B cell (primary cell): ENCODE results near the gene ANKFN1.

Experiments
- CTCF ChIP-seq: fragments of 200-600 bp; IDR thresholded peaks from one replicate; pipeline ENCODE4 v1.8.0; 2022; ENCODE audit warnings: antibody characterized with exemption, mild to moderate bottlenecking
- EZH2 ChIP-seq: IDR thresholded peaks from 2 replicates; pipeline ENCODE4 v1.6.1; 2012; ENCODE audit warnings: borderline replicate concordance, low read depth, mild to moderate bottlenecking, moderate library complexity, low read length; ENCODE audit not compliant: insufficient read depth, poor library complexity, severe bottlenecking

GRCh38 chr17:56449176-56449575 is 295.9 kb downstream of the ANKFN1 start:
- TF ChIP-seq CTCF = no peak
- no peak for TF ChIP-seq EZH2
